H9 (cell line): ENCODE data around the gene SDK1. TPM values are rescaled to one million over a fixed set of nuclear protein-coding genes. Genes with fewer than 3 reads are reported as not detected.

Experiments
- DNase-seq: peaks from one replicate; pipeline ENCODE4 v3.0.0-alpha.2; 2017
- H2AFZ ChIP-seq: one replicate; pipeline ENCODE4 v1.6.1; 2013; ENCODE audit warnings: mild to moderate bottlenecking, low read length, control low read depth, moderate library complexity
- H2AK5ac ChIP-seq: 2 replicates; pipeline ENCODE4 v1.6.1; 2013; ENCODE audit warnings: low read length, control low read depth, mixed read lengths; ENCODE audit not compliant: insufficient read length
- H2BK120ac ChIP-seq: one replicate; pipeline ENCODE4 v1.6.1; 2013; ENCODE audit warnings: low read depth, mild to moderate bottlenecking, low read length, control low read depth, inconsistent platforms; ENCODE audit not compliant: poor library complexity, severe bottlenecking
- H2BK12ac ChIP-seq: 2 replicates; pipeline ENCODE4 v1.6.1; 2013; ENCODE audit warnings: low read length, control low read depth, mixed read lengths, low read depth; ENCODE audit not compliant: insufficient read length
- H2BK15ac ChIP-seq: 2 replicates; pipeline ENCODE4 v1.6.1; 2013; ENCODE audit warnings: low read depth, low read length, control low read depth
- H2BK20ac ChIP-seq: one replicate; pipeline ENCODE4 v1.6.1; 2013; ENCODE audit warnings: low read depth, mild to moderate bottlenecking, low read length, control low read depth, inconsistent platforms; ENCODE audit not compliant: poor library complexity, severe bottlenecking
- H2BK5ac ChIP-seq: 2 replicates; pipeline ENCODE4 v1.6.1; 2013; ENCODE audit warnings: low read length, control low read depth, mixed read lengths; ENCODE audit not compliant: insufficient read length
- H3K14ac ChIP-seq: 2 replicates; pipeline ENCODE4 v1.6.1; 2013; ENCODE audit warnings: low read length, control low read depth; ENCODE audit not compliant: insufficient read depth
- H3K18ac ChIP-seq: 2 replicates; pipeline ENCODE4 v1.6.1; 2013; ENCODE audit warnings: low read depth, mild to moderate bottlenecking, mixed read lengths, low read length, control low read depth; ENCODE audit not compliant: insufficient read length
- H3K23ac ChIP-seq: 2 replicates; pipeline ENCODE4 v1.6.1; 2013; ENCODE audit warnings: low read length, control low read depth, mixed read lengths, low read depth; ENCODE audit not compliant: insufficient read length
- H3K23me2 ChIP-seq: 2 replicates; pipeline ENCODE4 v1.6.1; 2013; ENCODE audit warnings: low read depth, mild to moderate bottlenecking, mixed read lengths, low read length, control low read depth; ENCODE audit not compliant: insufficient read length, poor library complexity, severe bottlenecking
- H3K27ac ChIP-seq: 2 replicates; pipeline ENCODE4 v1.5.1; 2013; ENCODE audit warnings: low read length, control low read depth, mixed read lengths, low read depth; ENCODE audit not compliant: insufficient read length
- H3K27me3 ChIP-seq: 2 replicates; pipeline ENCODE4 v1.6.1; 2013; ENCODE audit warnings: low read length, control low read depth, inconsistent platforms; ENCODE audit not compliant: insufficient read depth
- H3K4ac ChIP-seq: 2 replicates; pipeline ENCODE4 v1.6.1; 2013; ENCODE audit warnings: low read depth, mild to moderate bottlenecking, control low read depth, inconsistent platforms, low read length, moderate library complexity
- H3K4me1 ChIP-seq: 2 replicates; pipeline ENCODE4 v1.6.1; 2013; ENCODE audit warnings: low read length, control low read depth, inconsistent platforms; ENCODE audit not compliant: insufficient read depth
- H3K4me2 ChIP-seq: 2 replicates; pipeline ENCODE4 v1.6.1; 2013; ENCODE audit warnings: low read length, control low read depth, mixed read lengths; ENCODE audit not compliant: insufficient read length, insufficient read depth
- H3K56ac ChIP-seq: 2 replicates; pipeline ENCODE4 v1.6.1; 2013; ENCODE audit warnings: low read depth, mild to moderate bottlenecking, mixed read lengths, low read length, control low read depth; ENCODE audit not compliant: insufficient read length
- H3K79me1 ChIP-seq: 2 replicates; pipeline ENCODE4 v1.6.1; 2013; ENCODE audit warnings: low read depth, mild to moderate bottlenecking, moderate library complexity, low read length, control low read depth, inconsistent platforms; ENCODE audit not compliant: insufficient read depth, poor library complexity, severe bottlenecking
- H3K79me2 ChIP-seq: 2 replicates; pipeline ENCODE4 v1.6.1; 2013; ENCODE audit warnings: low read length, control low read depth, inconsistent platforms; ENCODE audit not compliant: insufficient read depth
- H3K9ac ChIP-seq: 2 replicates; pipeline ENCODE4 v1.6.1; 2013; ENCODE audit warnings: low read length, control low read depth, mixed read lengths; ENCODE audit not compliant: insufficient read length; ENCODE audit errors: extremely low read depth
- H3K9me3 ChIP-seq: one replicate; pipeline ENCODE4 v1.6.1; 2013; ENCODE audit warnings: low read depth, low read length, inconsistent platforms; ENCODE audit not compliant: control insufficient read depth
- H3T11ph ChIP-seq: one replicate; pipeline ENCODE4 v1.6.1; 2013; ENCODE audit warnings: mild to moderate bottlenecking, low read length, control low read depth, inconsistent platforms
- H4K20me1 ChIP-seq: one replicate; pipeline ENCODE4 v1.6.1; 2013; ENCODE audit not compliant: control insufficient read depth, insufficient read length, insufficient read depth
- H4K5ac ChIP-seq: 2 replicates; pipeline ENCODE4 v1.6.1; 2013; ENCODE audit warnings: low read depth, mild to moderate bottlenecking, mixed read lengths, low read length, control low read depth; ENCODE audit not compliant: insufficient read length
- H4K8ac ChIP-seq: replicated peaks from 2 replicates; pipeline ENCODE4 v1.6.1; 2013; ENCODE audit warnings: low read length, control low read depth, mixed read lengths, low read depth; ENCODE audit not compliant: insufficient read length
- H4K91ac ChIP-seq: 2 replicates; pipeline ENCODE4 v1.6.1; 2013; ENCODE audit warnings: low read depth, mild to moderate bottlenecking, moderate library complexity, mixed read lengths, low read length, control low read depth; ENCODE audit not compliant: insufficient read length
- H3K27ac Mint-ChIP-seq, 3 experiments: 2 replicates in 2 of 3; 3 replicates in 1 of 3; pipeline ENCODE4 v1.8.0; 2020 to 2021; ENCODE audit warnings: mixed read lengths in 3 of 3, mild to moderate bottlenecking in 1 of 3, moderate library complexity in 1 of 3
- H3K27me3 Mint-ChIP-seq: 2 replicates; pipeline ENCODE4 v1.8.0; 2021; ENCODE audit warnings: low read depth, mild to moderate bottlenecking, moderate library complexity, mixed read lengths
- H3K36me3 Mint-ChIP-seq, 3 experiments: 2 replicates in 2 of 3; 3 replicates in 1 of 3; pipeline ENCODE4 v1.8.0; 2020 to 2021; ENCODE audit warnings: low read depth in 3 of 3, mixed read lengths in 3 of 3; ENCODE audit not compliant: insufficient read depth in 1 of 3
- H3K4me1 Mint-ChIP-seq, 2 experiments: 2 replicates each; pipeline ENCODE4 v1.8.0; 2020; ENCODE audit warnings: mixed read lengths in 2 of 2
- H3K4me3 Mint-ChIP-seq, 2 experiments: 2 replicates in 1 of 2; 3 replicates in 1 of 2; pipeline ENCODE4 v1.8.0; 2020 to 2021; ENCODE audit warnings: mild to moderate bottlenecking in 2 of 2, mixed read lengths in 2 of 2, moderate library complexity in 1 of 2
- H3K9me3 Mint-ChIP-seq, 2 experiments: 2 replicates in 1 of 2; 3 replicates in 1 of 2; pipeline ENCODE4 v1.8.0; 2020; ENCODE audit warnings: mild to moderate bottlenecking in 2 of 2, mixed read lengths in 2 of 2, moderate library complexity in 1 of 2
- CTCF ChIP-seq: fragments of 200-600 bp; sonication (generic); conservative IDR thresholded peaks from 3 replicates; pipeline ENCODE4 v1.8.0; 2021; ENCODE audit warnings: antibody characterized with exemption, mild to moderate bottlenecking
- WGBS: extraction: QIAGEN DNeasy Blood & Tissue Kit; methylation state at CpG from one replicate; pipeline ENCODE4 v1.1.7; 2013; ENCODE audit warnings: missing lambda C conversion rate, low lambda C conversion rate, mixed read lengths; ENCODE audit not compliant: insufficient read length; ENCODE audit errors: extremely low coverage; 5-methylcytosine and 5-hydroxymethylcytosine counted together
- total RNA-seq: library from RNA; stranded (reverse); gene quantifications from 2 replicates; pipeline ENCODE4 v1.2.1, GENCODE V29; 2021

Gene SDK1
- total RNA-seq, 1 experiment from 2014 or later: 8.7 TPM

DNA sequence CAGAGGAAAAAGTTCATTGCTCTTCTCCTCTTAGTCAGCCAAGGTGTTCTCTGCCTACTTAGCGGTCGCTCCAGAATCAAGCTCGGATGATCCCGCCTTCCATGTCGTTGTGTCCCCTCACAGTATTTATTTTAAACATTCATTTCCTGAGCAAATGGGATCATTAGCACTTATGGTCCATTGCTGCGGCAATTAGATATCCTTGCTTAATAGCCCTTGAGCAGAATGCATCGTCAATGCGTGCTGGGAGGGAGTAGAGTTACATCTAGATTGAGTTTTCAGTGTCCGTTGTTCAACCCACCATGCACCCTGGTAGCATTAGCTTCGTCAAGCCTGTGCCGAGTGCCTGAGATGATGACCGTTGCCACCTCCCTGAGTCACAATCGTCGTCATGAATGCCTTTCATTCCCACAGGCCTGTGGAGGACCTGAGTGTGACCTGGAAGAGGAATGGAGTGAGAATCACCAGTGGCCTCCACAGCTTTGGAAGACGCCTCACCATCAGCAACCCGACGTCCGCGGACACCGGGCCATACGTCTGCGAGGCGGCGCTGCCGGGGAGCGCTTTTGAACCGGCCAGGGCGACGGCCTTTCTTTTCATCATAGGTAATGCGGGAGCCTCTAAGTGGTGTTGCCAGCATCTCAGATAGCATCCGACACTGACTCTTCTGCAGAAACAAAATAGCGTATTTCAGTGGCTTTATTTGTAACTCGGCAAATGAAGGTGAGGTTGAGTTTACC, 650.4 kb downstream of the SDK1 start:
- Histone ChIP-seq H3K23me2 (no peaks in the 10 kb centered on the region), H3K4me1 (no peaks in the 10 kb centered on the region), H3K18ac (no peak overlapping the region), H2BK15ac (no peak overlapping the region), H4K5ac (no peak overlapping the region), H2AK5ac (no peak overlapping the region), H4K20me1 (no peaks in the 10 kb centered on the region), H2BK12ac (no peak overlapping the region), H3K23ac (no peak overlapping the region), H3K4ac (no peak overlapping the region), H3K79me1 (no peaks in the 10 kb centered on the region), H2BK20ac (no peak overlapping the region), H2AFZ (no peak overlapping the region), H4K91ac (no peak overlapping the region), H2BK5ac (no peak overlapping the region), H3K27me3 (no peaks in the 10 kb centered on the region), H3K9ac (no peak overlapping the region), H4K8ac (no peak overlapping the region), H3K27ac (no peak overlapping the region), H3K4me2 (no peak overlapping the region), H3T11ph (no peak overlapping the region), H3K56ac (no peak overlapping the region), H3K79me2 (no peaks in the 10 kb centered on the region), H3K9me3 (no peaks in the 10 kb centered on the region), H2BK120ac (no peak overlapping the region), H3K14ac (no peak overlapping the region)
- Mint-ChIP-seq H3K27me3 (no peaks in the 10 kb centered on the region), H3K36me3 (peaks cover 2 to 6% (median 3%) of the 10 kb centered on the region in 3 experiments; a peak in 5 of 7 replicates), H3K27ac (no peak overlapping the region; a peak in 1 of 7 replicates), H3K9me3 (no peaks in the 10 kb centered on the region), H3K4me1 (no peaks in the 10 kb centered on the region), H3K4me3 (no peak overlapping the region)
- no peak for DNase-seq
- no CpG with 5 or more reads among the region's 33 CpGs for WGBS
- no peak for TF ChIP-seq CTCF
